Naive thymus-derived CD8-positive, alpha-beta T cell (primary cell): Measurements from ENCODE around the gene KIF1A. TPM values are rescaled to one million over a fixed set of nuclear protein-coding genes. Genes with fewer than 3 reads are reported as not detected.

Experiments
- ATAC-seq, 2 donors: fragments of 150-1000 bp; cut with Tn5 transposase in 1 of 2; sonication (Bioruptor Pico), chemical (Tn5 transposase) in 1 of 2; 1 replicate in 1 of 2; 2 replicates in 1 of 2; pipeline ENCODE4 v1.10.0; 2021; ENCODE audit warnings: mild to moderate bottlenecking in 2 of 2, moderate library complexity in 2 of 2
- POLR2A ChIA-PET: fragments of 350-600 bp; sonication (Branson Sonifier 250); formaldehyde crosslinking; loops from one replicate; lab custom pipeline; 2021; ENCODE audit warnings: antibody characterized with exemption; lab: Charles Lee
- DNase-seq, 10 donors: peaks; one replicate each; pipeline versions ENCODE4 v3.0.0 to v3.0.0-alpha.2; 2020 to 2022
- H3K27ac Mint-ChIP-seq, 10 donors: one replicate each; pipeline ENCODE4 v1.8.0; 2020 to 2022; ENCODE audit warnings: mild to moderate bottlenecking in 10 of 10, mixed read lengths in 10 of 10, moderate library complexity in 4 of 10, inconsistent platforms in 1 of 10
- H3K27me3 Mint-ChIP-seq, 5 donors: one replicate each; pipeline ENCODE4 v1.8.0; 2021 to 2022; ENCODE audit warnings: mixed read lengths in 5 of 5
- H3K36me3 Mint-ChIP-seq, 3 donors: one replicate each; pipeline ENCODE4 v1.8.0; 2020 to 2022; ENCODE audit warnings: mixed read lengths in 3 of 3, mild to moderate bottlenecking in 2 of 3, inconsistent platforms in 1 of 3
- H3K4me1 Mint-ChIP-seq, 4 donors: one replicate each; pipeline ENCODE4 v1.8.0; 2021 to 2022; ENCODE audit warnings: mixed read lengths in 4 of 4
- H3K4me3 Mint-ChIP-seq, 10 donors: one replicate each; pipeline ENCODE4 v1.8.0; 2020 to 2022; ENCODE audit warnings: mild to moderate bottlenecking in 10 of 10, mixed read lengths in 10 of 10, moderate library complexity in 6 of 10, inconsistent platforms in 1 of 10
- H3K9me3 Mint-ChIP-seq, 9 donors: one replicate each; pipeline ENCODE4 v1.8.0; 2020 to 2022; ENCODE audit warnings: mixed read lengths in 9 of 9, mild to moderate bottlenecking in 3 of 9, inconsistent platforms in 1 of 9, moderate library complexity in 1 of 9
- polyA plus RNA-seq, 3 donors: library from polyadenylated mRNA; unstranded; fragments of 300-500 nt; fragmentation: Illumina TruSeq; gene quantifications; one replicate each; pipeline ENCODE4 v1.2.3, GENCODE V29; 2021
- total RNA-seq, 8 experiments: library from RNA in 2 of 8; stranded (reverse) in 2 of 8; gene quantifications; one replicate each; pipeline ENCODE4 v1.2.3 and lab custom pipeline; 2021 to 2026

The KIF1A gene
- total and polyA plus RNA-seq, 5 experiments from 2014 or later, result 0.10 TPM; not detected in 4

DNA sequence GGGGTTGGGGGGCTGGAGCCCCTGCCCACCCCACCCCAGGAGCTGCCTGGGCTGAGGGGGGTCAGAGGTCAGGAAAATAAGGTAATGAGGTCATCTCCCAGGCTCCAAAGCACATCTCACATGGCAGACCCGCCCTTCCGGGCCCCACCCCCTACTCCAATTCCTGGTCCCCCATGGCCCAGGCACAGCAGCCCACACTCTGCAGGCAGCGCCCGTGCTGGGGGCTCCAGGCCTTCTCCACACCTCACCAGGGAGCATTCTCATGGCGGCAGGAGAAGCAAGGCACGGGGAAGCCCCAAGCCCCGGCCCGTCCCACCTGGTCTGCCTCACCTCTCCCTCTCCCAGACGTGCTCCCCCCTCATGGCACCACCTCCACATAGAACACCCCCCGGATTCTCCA, 84.5 kb downstream of the KIF1A start:
- Mint-ChIP-seq H3K4me3 (no peak overlapping the region), H3K27ac (peak overlapping the region in 1 of 10 donors; percentile 15), H3K9me3 (no peaks in the 10 kb centered on the region), H3K4me1 (peaks cover 5 to 16% (median 7%) of the 10 kb centered on the region in 4 donors), H3K27me3 (no peaks in the 10 kb centered on the region), H3K36me3 (no peaks in the 10 kb centered on the region)
- DNase-seq (no peak), ATAC-seq (no peak)
- POLR2A ChIA-PET, result no interaction called here

DNA sequence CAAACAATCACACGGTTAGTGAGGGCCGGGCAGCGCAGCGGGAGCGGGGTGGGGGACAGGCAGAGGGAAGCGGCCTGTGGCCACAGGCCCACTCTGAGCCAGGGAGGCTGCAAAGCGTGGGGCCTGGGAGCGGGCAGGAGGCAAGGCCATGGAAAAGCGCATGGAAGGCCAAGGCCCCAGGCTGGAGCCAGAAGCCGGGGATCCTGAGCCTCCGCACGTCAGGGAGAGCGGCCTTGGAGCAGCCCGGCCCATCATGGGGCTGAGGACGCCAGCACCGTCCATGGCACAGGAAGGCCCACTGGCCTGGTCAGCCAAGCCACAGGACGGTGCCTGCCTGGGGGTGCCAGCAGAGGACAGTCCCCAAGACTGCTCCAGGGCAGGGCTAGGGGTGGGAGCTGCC, 85.3 kb downstream of the KIF1A start:
- H3K9me3 Mint-ChIP-seq, result no peaks in the 10 kb centered on the region

DNA sequence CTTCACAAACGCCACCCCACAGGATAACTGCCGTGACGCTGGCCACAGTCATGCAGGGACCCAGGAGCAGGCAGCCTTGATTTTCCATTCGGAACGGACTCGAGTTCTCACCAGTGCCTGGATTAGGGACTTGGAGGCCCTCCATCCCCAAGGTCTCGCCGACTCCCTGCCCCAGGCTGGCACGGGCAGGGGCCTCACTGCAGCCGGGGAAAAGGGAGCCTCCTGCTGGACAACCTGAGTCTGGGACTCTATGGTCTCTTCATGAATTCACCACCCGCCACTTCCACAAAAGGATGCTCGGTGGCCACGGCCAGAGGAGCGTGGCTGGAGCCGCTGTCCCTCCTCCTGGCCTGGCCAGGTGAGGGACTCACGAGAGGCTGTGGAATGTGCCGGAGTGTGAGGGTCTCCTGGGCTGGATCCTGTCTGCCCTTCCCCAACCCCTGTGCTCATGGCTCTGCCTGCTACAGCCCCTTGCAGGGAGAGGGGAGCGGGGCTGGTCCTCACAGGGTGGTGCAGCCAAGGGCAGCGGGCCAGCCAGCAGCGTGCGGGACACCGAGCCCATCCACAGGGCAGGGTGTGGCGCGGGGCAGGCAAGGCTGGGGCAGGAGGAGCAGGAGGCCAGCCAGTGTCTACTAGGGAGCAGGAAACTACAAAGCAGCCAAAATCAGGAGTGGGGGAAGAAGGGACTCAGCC, 86.1 kb downstream of the KIF1A start:
- Mint-ChIP-seq H3K4me3 (no peak overlapping the region), H3K27me3 (peaks cover 0 to 4% (median 0%) of the 10 kb centered on the region in 5 donors), H3K4me1 (peaks cover 0 to 2% (median under 1%) of the 10 kb centered on the region in 4 donors), H3K27ac (peak overlapping the region in 1 of 10 donors; percentile 7), H3K36me3 (no peaks in the 10 kb centered on the region), H3K9me3 (no peaks in the 10 kb centered on the region)
- ATAC-seq (peak; percentile 51 to 59), DNase-seq (peak in 6 of 10 donors; percentile 10 to 32 (median 15))
- POLR2A ChIA-PET, result no interaction called here

More for the DNA sequence above, 85.3 kb downstream of the KIF1A start:
- DNase-seq (no peak), ATAC-seq (no peak)
- Mint-ChIP-seq H3K27me3 (peaks cover 0 to 4% (median 0%) of the 10 kb centered on the region in 5 donors), H3K36me3 (no peaks in the 10 kb centered on the region), H3K4me1 (peaks cover 4 to 9% (median 7%) of the 10 kb centered on the region in 4 donors), H3K27ac (no peak overlapping the region), H3K4me3 (no peak overlapping the region)
- POLR2A ChIA-PET, result no interaction called here

DNA sequence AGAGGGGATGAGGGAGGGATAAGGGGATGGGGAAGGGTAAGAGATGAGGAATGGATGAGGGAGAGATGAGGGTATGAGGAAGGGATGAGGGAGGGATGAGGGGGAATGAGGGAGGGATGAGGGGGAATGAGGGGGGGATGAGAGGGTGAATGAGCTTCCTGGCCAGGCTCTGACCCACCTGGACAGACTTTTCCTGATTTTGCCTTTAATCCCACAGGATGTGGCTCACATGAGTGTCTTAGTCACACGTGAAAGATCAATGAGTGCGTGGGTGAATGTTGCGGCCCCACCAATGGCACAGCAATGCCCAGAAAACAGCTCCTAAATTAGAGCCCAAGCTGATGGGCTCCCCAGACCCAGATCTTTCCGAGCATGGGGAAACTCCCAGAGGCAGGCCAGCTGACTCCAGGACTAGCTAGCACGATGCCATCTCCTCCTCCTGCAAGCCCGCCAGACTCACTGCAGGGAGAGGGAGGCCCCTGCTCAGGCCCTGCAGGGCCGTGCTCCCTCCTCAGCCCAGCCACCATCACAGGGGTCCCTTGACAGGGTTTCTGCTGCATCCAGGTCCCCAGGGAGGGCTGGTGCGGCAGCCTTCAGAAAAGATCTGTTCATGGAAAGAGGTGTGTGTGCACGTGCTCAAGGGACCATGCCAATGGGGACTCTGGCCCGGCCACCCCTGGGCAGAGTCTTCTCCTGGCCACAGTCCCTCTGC, 87.0 kb downstream of the KIF1A start:
- Mint-ChIP-seq H3K4me3 (no peak overlapping the region), H3K36me3 (no peaks in the 10 kb centered on the region), H3K4me1 (peaks cover 0 to 1% (median 0%) of the 10 kb centered on the region in 4 donors), H3K27ac (peak overlapping the region in 2 of 10 donors; percentile 45 to 48), H3K27me3 (peaks cover 0 to 4% (median 0%) of the 10 kb centered on the region in 5 donors), H3K9me3 (no peaks in the 10 kb centered on the region)
- DNase-seq (no peak), ATAC-seq (no peak)
- POLR2A ChIA-PET, result no interaction called here

DNA sequence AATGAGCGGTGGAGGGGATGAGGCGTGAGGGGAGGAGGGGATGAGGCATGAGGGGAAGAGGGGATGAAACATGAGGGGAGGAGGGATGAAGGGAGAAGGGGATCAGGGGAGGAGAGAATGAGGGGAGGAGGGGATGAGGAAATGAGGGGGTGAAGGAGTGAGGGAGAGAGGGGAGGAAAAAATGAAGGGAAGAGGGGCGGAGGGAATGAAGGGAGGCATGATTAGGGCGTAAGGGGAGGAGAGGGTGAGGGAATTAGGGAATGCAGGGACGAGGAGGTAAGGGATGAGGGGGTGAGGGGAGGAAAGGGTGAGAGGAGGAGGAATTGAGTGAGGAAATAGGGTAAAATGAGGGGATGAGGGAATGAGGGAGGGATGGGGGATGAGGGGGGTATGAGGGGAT, 87.8 kb downstream of the KIF1A start:
- no peak for ATAC-seq
- DNase-seq, result no peak
- Mint-ChIP-seq H3K9me3 (no peaks in the 10 kb centered on the region), H3K36me3 (no peaks in the 10 kb centered on the region), H3K27ac (no peak overlapping the region), H3K4me1 (peaks cover 0 to 1% (median 0%) of the 10 kb centered on the region in 4 donors), H3K4me3 (no peak overlapping the region), H3K27me3 (peaks cover 0 to 4% (median 0%) of the 10 kb centered on the region in 5 donors)
- POLR2A ChIA-PET, result no interaction called here

DNA sequence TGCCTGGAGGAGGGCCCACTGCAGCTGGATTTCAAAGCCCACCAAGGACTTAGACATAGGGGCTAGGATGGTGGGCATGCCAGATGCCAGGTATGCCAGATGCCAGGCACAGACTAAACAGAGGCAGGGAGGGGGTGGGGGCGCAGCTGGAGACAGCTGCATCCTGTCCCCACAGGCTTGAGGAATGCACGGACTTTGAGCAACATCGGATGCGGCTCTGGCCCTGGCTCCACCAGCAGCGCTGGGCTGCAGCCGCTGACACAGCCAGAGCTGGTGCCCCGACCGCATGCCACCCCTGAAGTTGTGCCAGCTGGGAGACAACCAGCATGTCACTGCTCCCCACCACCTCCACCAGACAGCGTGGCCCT, 88.9 kb downstream of the KIF1A start:
- no peak overlapping the region for H3K27ac Mint-ChIP-seq

DNA sequence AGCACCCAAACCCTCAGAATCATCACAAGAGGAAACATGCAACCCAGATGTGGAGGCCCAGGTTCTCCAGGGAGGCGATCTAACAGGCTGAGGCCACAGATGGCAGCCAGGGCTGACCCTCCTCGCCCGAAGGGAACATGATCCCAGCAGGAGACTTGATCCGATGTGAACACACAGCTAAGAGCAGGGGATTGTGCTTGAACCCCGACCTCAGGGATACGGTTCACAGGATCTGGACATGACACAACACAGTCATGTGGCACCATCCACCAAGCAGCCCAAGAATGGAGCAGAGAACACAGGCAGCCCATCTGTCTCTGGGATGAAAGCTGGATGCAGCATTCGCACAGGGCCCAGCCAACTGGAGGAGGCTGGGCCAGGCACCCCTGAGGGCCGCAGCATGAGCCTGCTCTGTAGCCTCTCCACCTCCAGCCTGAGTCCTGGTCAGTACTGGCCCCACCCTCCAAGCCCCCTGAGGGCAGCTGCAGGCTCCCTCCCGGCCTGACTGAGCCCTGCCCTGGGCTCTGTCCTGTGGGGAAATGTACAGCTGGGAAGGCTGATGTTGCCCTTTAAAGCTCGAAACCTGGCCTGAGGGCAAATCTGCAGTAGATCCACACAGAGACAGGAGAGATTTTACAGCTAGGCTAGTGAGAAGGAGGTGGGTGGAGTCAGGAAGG, 89.4 kb downstream of the KIF1A start:
- POLR2A ChIA-PET, result no interaction called here
- DNase-seq (no peak), ATAC-seq (no peak)
- H3K9me3 Mint-ChIP-seq, result no peaks in the 10 kb centered on the region
- no peaks in the 10 kb centered on the region for H3K36me3 Mint-ChIP-seq
- H3K4me3 Mint-ChIP-seq, result no peak overlapping the region
- peaks cover 0 to 4% (median 0%) of the 10 kb centered on the region in 5 donors for H3K27me3 Mint-ChIP-seq
- peaks cover 0 to 1% (median 0%) of the 10 kb centered on the region in 4 donors for H3K4me1 Mint-ChIP-seq
- H3K27ac Mint-ChIP-seq, result no peak overlapping the region

More for the DNA sequence above, 88.9 kb downstream of the KIF1A start:
- H3K4me3 Mint-ChIP-seq, result no peak overlapping the region
- POLR2A ChIA-PET, result no interaction called here
- H3K9me3 Mint-ChIP-seq, result no peaks in the 10 kb centered on the region
- no peaks in the 10 kb centered on the region for H3K36me3 Mint-ChIP-seq
- DNase-seq, result no peak
- no peak for ATAC-seq
- H3K4me1 Mint-ChIP-seq, result peaks cover 0 to 1% (median 0%) of the 10 kb centered on the region in 4 donors
- peaks cover 0 to 4% (median 0%) of the 10 kb centered on the region in 5 donors for H3K27me3 Mint-ChIP-seq

DNA sequence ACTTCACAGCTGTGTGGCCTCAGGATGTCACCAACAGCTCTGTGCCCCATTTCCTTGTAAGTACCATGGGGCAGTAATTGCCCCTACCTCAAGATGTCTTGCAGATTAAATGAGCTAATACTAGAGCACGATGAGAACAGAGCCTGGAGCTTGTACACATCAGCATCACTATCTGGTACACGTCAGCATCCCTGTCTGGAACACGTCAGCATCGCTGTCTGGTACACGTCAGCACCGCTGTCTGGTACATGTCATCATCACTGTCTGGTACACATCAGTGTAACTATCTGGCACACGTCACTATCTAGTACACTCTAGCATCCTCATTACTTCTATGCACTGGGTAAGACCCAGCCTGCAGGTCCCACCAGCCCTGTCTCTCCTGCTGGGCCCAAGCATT, 91.2 kb downstream of the KIF1A start:
- ATAC-seq, result no peak
- Mint-ChIP-seq H3K27me3 (peaks cover 0 to 4% (median 0%) of the 10 kb centered on the region in 5 donors), H3K9me3 (no peaks in the 10 kb centered on the region), H3K4me1 (peaks cover 0 to 1% (median 0%) of the 10 kb centered on the region in 4 donors), H3K27ac (peak overlapping the region in 1 of 10 donors; percentile 80), H3K36me3 (no peaks in the 10 kb centered on the region), H3K4me3 (no peak overlapping the region)
- POLR2A ChIA-PET, result no interaction called here
- no peak for DNase-seq

DNA sequence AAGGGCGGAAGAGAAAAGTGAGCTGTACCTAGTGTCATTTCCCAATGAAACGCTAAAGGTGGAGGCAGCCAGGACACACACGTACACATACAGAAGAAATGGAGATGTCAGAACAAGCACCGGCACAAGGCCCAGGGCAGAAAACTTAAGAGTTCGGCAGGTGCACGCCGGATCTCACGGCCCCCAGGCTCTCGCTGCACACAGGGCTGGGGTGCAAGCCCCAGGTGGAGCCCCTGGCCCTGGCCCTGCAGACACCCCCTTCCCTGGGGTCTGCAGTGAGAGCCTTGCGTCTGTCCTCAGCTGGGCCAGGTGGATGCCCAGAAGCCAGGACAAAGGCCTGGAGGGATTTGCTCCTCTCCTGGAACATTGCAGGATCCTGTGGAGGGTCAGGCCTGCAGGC, 91.7 kb downstream of the KIF1A start:
- Mint-ChIP-seq H3K36me3 (no peaks in the 10 kb centered on the region), H3K9me3 (no peaks in the 10 kb centered on the region), H3K4me1 (no peaks in the 10 kb centered on the region), H3K27me3 (peaks cover 0 to 4% (median 0%) of the 10 kb centered on the region in 5 donors), H3K4me3 (no peak overlapping the region), H3K27ac (no peak overlapping the region)
- ATAC-seq, result no peak
- no peak for DNase-seq
- POLR2A ChIA-PET, result no interaction called here

DNA sequence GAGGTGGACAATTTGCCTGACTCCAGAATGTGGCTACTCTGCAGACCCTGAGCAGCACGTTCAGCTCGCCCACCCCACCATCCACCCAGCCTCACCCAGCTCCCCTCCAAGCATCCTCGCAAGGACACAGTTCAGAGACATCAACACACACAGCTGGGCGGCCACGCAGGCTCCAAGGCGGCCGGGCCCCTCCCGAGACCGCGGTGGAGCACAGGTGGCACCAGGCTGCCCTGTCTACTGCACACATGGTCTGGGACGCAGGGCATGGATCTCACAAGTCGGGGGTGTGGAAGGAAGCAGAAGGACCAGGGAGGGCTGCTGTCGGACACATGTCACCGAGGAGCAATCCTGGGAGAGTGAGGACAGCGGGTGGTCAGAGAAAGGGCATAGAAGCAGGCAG, 92.1 kb downstream of the KIF1A start:
- Mint-ChIP-seq H3K27ac (no peak overlapping the region), H3K9me3 (no peaks in the 10 kb centered on the region), H3K4me3 (no peak overlapping the region), H3K4me1 (no peaks in the 10 kb centered on the region), H3K27me3 (peaks cover 0 to 6% (median 0%) of the 10 kb centered on the region in 5 donors), H3K36me3 (no peaks in the 10 kb centered on the region)
- POLR2A ChIA-PET, result no interaction called here
- DNase-seq (no peak), ATAC-seq (no peak)

DNA sequence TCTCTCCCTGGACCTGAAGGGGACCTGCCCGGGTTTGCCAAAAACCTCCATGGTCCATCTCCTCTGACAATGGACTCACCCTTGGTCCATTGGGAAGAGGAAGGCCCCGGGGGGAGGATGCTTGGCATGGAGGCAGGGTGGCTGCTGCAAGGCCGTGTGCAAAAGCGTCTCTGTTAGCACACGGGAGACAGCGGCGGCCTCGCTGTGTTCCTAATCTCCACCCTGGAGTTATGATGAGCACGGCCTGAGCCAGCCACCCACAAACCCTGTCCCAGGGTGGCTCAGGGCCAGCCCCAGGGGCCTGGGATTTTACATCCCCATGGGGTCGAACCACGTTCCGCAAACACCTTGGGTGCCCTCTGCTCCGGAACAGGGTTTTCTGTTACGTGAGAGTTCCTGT, 92.6 kb downstream of the KIF1A start:
- H3K27me3 Mint-ChIP-seq, result peaks cover 0 to 6% (median 0%) of the 10 kb centered on the region in 5 donors
- H3K4me3 Mint-ChIP-seq, result no peak overlapping the region
- no peaks in the 10 kb centered on the region for H3K36me3 Mint-ChIP-seq
- no peak overlapping the region for H3K27ac Mint-ChIP-seq
- ATAC-seq, result no peak
- DNase-seq, result no peak
- no peaks in the 10 kb centered on the region for H3K9me3 Mint-ChIP-seq
- no peaks in the 10 kb centered on the region for H3K4me1 Mint-ChIP-seq
- POLR2A ChIA-PET, result no interaction called here

DNA sequence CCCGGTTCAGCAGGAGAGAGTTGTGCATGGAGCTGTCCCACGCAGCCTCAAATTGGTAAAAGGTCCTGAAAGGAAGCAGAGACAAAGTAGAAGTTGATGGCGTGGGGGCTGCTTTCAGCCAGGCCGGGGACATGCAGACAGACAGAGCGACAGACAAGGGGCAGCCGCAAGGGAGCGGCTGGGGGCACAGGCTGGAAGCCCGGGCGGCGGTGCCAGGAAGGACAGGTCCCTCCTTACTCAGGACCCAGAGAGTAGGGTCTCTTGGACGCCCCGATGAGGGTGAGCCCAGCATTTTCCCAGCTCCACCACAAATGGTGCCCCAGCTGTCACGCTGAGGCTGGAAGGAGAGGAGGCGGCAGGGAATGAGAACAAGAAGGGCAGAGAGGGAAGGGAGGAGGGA, 93.1 kb downstream of the KIF1A start:
- Mint-ChIP-seq H3K27me3 (peaks cover 0 to 6% (median 0%) of the 10 kb centered on the region in 5 donors), H3K36me3 (no peaks in the 10 kb centered on the region), H3K27ac (peak overlapping the region in 1 of 10 donors; percentile 38), H3K9me3 (no peaks in the 10 kb centered on the region), H3K4me1 (no peaks in the 10 kb centered on the region), H3K4me3 (no peak overlapping the region)
- DNase-seq, result no peak
- ATAC-seq, result no peak
- POLR2A ChIA-PET, result no interaction called here

DNA sequence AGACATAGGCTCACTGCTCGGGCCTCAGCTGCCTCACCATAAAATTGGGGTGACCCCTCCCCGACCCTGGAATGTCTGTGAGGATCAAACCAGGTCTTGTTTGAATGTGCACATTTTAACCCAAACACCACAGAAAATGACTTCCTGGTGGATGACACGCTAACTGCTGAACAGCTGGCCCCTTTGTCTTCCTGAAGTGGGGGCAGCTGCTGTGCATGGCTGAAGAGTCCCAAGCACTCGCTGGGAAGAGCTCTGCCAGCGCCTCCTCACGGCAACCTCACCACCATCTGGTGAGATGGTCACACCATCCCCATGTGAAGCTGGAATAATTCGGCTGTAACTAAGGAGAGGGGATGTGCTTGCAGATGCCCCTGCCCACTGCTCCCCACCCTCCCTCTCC, 94.3 kb downstream of the KIF1A start:
- Mint-ChIP-seq H3K27ac (no peak overlapping the region), H3K9me3 (no peaks in the 10 kb centered on the region), H3K36me3 (no peaks in the 10 kb centered on the region), H3K4me1 (no peaks in the 10 kb centered on the region), H3K27me3 (peaks cover 0 to 6% (median 0%) of the 10 kb centered on the region in 5 donors), H3K4me3 (no peak overlapping the region)
- no peak for DNase-seq
- POLR2A ChIA-PET, result no interaction called here
- ATAC-seq, result no peak
